Naive thymus-derived CD8-positive, alpha-beta T cell (primary cell): ENCODE measurements around the gene ASIC3. TPM values are rescaled to one million over a fixed set of nuclear protein-coding genes. Genes with fewer than 3 reads are reported as not detected.

Source experiments
- ATAC-seq, 2 donors: fragments of 150-1000 bp; cut with Tn5 transposase in 1 of 2; sonication (Bioruptor Pico), chemical (Tn5 transposase) in 1 of 2; 1 replicate in 1 of 2; 2 replicates in 1 of 2; pipeline ENCODE4 v1.10.0; 2021; ENCODE audit warnings: mild to moderate bottlenecking in 2 of 2, moderate library complexity in 2 of 2
- POLR2A ChIA-PET: fragments of 350-600 bp; sonication (Branson Sonifier 250); formaldehyde crosslinking; loops from one replicate; lab custom pipeline; 2021; ENCODE audit warnings: antibody characterized with exemption; lab: Charles Lee
- DNase-seq, 10 donors: peaks; one replicate each; pipeline versions ENCODE4 v3.0.0 to v3.0.0-alpha.2; 2020 to 2022
- H3K27ac Mint-ChIP-seq, 10 donors: one replicate each; pipeline ENCODE4 v1.8.0; 2020 to 2022; ENCODE audit warnings: mild to moderate bottlenecking in 10 of 10, mixed read lengths in 10 of 10, moderate library complexity in 4 of 10, inconsistent platforms in 1 of 10
- H3K27me3 Mint-ChIP-seq, 5 donors: one replicate each; pipeline ENCODE4 v1.8.0; 2021 to 2022; ENCODE audit warnings: mixed read lengths in 5 of 5
- H3K36me3 Mint-ChIP-seq, 3 donors: one replicate each; pipeline ENCODE4 v1.8.0; 2020 to 2022; ENCODE audit warnings: mixed read lengths in 3 of 3, mild to moderate bottlenecking in 2 of 3, inconsistent platforms in 1 of 3
- H3K4me1 Mint-ChIP-seq, 4 donors: one replicate each; pipeline ENCODE4 v1.8.0; 2021 to 2022; ENCODE audit warnings: mixed read lengths in 4 of 4
- H3K4me3 Mint-ChIP-seq, 10 donors: one replicate each; pipeline ENCODE4 v1.8.0; 2020 to 2022; ENCODE audit warnings: mild to moderate bottlenecking in 10 of 10, mixed read lengths in 10 of 10, moderate library complexity in 6 of 10, inconsistent platforms in 1 of 10
- H3K9me3 Mint-ChIP-seq, 9 donors: one replicate each; pipeline ENCODE4 v1.8.0; 2020 to 2022; ENCODE audit warnings: mixed read lengths in 9 of 9, mild to moderate bottlenecking in 3 of 9, inconsistent platforms in 1 of 9, moderate library complexity in 1 of 9
- polyA plus RNA-seq, 3 donors: library from polyadenylated mRNA; unstranded; fragments of 300-500 nt; fragmentation: Illumina TruSeq; gene quantifications; one replicate each; pipeline ENCODE4 v1.2.3, GENCODE V29; 2021
- total RNA-seq, 8 experiments: library from RNA in 2 of 8; stranded (reverse) in 2 of 8; gene quantifications; one replicate each; pipeline ENCODE4 v1.2.3 and lab custom pipeline; 2021 to 2026

Gene ASIC3
- total and polyA plus RNA-seq, 5 experiments from 2014 or later = 13.5 TPM; not detected in 3

DNA sequence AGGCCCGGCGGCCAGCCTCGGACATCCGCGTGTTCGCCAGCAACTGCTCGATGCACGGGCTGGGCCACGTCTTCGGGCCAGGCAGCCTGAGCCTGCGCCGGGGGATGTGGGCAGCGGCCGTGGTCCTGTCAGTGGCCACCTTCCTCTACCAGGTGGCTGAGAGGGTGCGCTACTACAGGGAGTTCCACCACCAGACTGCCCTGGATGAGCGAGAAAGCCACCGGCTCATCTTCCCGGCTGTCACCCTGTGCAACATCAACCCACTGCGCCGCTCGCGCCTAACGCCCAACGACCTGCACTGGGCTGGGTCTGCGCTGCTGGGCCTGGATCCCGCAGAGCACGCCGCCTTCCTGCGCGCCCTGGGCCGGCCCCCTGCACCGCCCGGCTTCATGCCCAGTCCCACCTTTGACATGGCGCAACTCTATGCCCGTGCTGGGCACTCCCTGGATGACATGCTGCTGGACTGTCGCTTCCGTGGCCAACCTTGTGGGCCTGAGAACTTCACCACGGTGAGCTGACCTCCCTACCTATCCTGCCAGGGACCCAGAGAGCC lies 656 bp downstream of the ASIC3 start:
- H3K4me1 Mint-ChIP-seq = peaks cover 7 to 14% (median 12%) of the 10 kb centered on the region in 4 donors
- DNase-seq (no peak), ATAC-seq (no peak)
- POLR2A ChIA-PET = no interaction called here
- H3K27ac Mint-ChIP-seq = peak overlapping the region in 1 of 10 donors; percentile 55
- peaks cover 0 to 4% (median 0%) of the 10 kb centered on the region in 5 donors for H3K27me3 Mint-ChIP-seq
- H3K9me3 Mint-ChIP-seq = no peaks in the 10 kb centered on the region
- no peak overlapping the region for H3K4me3 Mint-ChIP-seq
- H3K36me3 Mint-ChIP-seq = peaks cover 0 to 12% (median 0%) of the 10 kb centered on the region in 3 donors

DNA sequence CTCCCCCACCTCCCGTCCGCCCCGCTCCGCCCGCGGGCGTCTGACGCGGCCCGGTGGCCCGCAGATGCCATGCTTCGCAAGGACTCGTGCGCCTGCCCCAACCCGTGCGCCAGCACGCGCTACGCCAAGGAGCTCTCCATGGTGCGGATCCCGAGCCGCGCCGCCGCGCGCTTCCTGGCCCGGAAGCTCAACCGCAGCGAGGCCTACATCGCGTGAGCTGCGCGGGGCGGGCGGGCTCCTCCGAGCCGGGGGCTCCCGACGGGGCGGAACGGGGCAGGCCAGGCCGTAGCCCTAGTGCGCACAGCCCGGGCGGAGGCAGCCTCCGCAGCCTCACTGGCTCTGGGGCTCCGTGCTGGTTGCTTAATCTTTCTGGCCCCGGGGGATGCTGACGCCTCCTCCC lies 2.8 kb downstream of the ASIC3 start:
- peaks cover 7 to 21% (median 12%) of the 10 kb centered on the region in 4 donors for H3K4me1 Mint-ChIP-seq
- peak; percentile 90 to 93 for ATAC-seq
- no peaks in the 10 kb centered on the region for H3K9me3 Mint-ChIP-seq
- DNase-seq = peak; percentile 26 to 79 (median 62)
- H3K36me3 Mint-ChIP-seq = no peaks in the 10 kb centered on the region
- H3K4me3 Mint-ChIP-seq = no peak overlapping the region
- POLR2A ChIA-PET = interaction anchor here (0.8 to 1.0 kb wide), 5 partner anchors 23 to 43 kb away, joined by 3 to 4 read pairs (median 3); partner anchors contain the start of gene ABCB8
- H3K27ac Mint-ChIP-seq = no peak overlapping the region
- peaks cover 0 to 5% (median 0%) of the 10 kb centered on the region in 5 donors for H3K27me3 Mint-ChIP-seq

DNA sequence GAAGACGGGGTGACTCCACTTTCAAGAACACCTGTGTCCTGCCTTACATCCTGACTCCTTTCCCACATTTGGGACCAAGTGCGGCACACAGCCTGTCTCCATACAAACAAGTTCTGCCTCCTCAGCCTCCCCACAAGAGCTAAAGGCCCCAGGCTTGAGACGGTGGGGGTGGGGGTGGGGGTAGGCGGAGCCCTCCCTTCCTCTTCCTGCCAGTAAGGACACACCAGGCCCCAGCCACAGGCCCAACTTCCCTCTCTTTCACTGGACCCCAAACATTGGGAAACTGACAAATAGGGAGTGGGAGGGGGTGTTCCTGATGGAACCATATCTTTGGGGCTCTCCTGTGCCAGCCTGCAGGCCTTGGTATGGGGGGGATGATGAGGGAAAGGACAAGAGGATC lies 4.8 kb downstream of the ASIC3 start:
- H3K4me3 Mint-ChIP-seq = peak overlapping the region in 1 of 10 donors; percentile 38
- H3K9me3 Mint-ChIP-seq = no peaks in the 10 kb centered on the region
- H3K4me1 Mint-ChIP-seq = peaks cover 13 to 32% (median 26%) of the 10 kb centered on the region in 4 donors
- ATAC-seq (no peak), DNase-seq (no peak)
- H3K36me3 Mint-ChIP-seq = no peaks in the 10 kb centered on the region
- peaks cover 0 to 5% (median 0%) of the 10 kb centered on the region in 5 donors for H3K27me3 Mint-ChIP-seq
- POLR2A ChIA-PET = interaction anchor here (0.7 kb wide), 1 partner anchor 34 kb away, joined by 3 read pairs; no protein-coding TSS in a partner anchor
- no peak overlapping the region for H3K27ac Mint-ChIP-seq

DNA sequence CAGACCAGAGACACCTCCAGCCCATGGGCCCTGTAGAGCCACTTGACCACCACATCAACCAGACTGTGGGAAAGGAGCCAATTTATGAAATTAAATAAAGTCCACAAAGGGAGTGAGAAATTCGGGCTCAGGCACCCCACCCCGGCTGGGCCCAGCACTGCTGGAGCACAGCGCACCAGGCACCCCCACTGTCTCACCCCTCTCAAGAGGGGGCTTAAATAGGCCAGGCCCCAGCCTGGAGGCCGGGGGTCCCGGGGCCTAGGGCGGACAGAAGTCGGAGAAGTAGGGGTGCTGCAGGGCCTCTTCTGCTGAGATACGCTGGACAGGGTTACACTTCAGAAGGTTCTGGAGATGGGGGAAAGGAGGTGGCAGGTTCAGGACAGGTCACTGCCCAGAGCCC lies 5.4 kb downstream of the ASIC3 start:
- Mint-ChIP-seq H3K4me3 (peak overlapping the region in 1 of 10 donors; percentile 22), H3K36me3 (no peaks in the 10 kb centered on the region), H3K27me3 (peaks cover 0 to 5% (median 0%) of the 10 kb centered on the region in 5 donors), H3K9me3 (no peaks in the 10 kb centered on the region), H3K27ac (no peak overlapping the region), H3K4me1 (peaks cover 17 to 37% (median 31%) of the 10 kb centered on the region in 4 donors)
- DNase-seq = no peak
- ATAC-seq = no peak
- POLR2A ChIA-PET = no interaction called here

DNA sequence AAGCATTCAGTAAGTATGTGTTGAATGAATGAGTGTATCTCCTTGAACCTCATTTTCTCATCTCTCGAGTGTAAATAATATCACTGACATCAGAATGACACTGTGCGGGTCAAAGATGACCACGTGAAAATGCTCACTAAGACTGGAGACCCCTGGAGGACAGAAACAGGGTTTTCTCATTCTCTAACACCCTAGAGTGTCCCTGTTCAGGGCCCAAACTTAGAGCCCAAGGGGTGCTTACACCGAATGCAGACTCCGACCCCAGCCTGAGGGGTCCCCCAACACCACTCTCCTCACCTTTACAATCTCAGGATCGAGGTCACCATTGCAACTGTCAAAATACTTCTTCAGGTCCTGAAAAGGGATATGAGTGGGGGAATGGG lies 7.9 kb downstream of the ASIC3 start:
- DNase-seq (no peak), ATAC-seq (no peak)
- no peaks in the 10 kb centered on the region for H3K36me3 Mint-ChIP-seq
- peaks cover 0 to 5% (median 0%) of the 10 kb centered on the region in 5 donors for H3K27me3 Mint-ChIP-seq
- H3K27ac Mint-ChIP-seq = no peak overlapping the region
- peak overlapping the region; percentile 59 to 97 (median 94) for H3K4me3 Mint-ChIP-seq
- peaks cover 15 to 52% (median 48%) of the 10 kb centered on the region in 4 donors for H3K4me1 Mint-ChIP-seq
- H3K9me3 Mint-ChIP-seq = no peaks in the 10 kb centered on the region
- POLR2A ChIA-PET = interaction anchor here (0.6 to 5.2 kb wide), 4 partner anchors 16 to 651 kb away, joined by 3 to 42 read pairs (median 4); partner anchors contain the start of genes ABCB8 and FASTK

DNA sequence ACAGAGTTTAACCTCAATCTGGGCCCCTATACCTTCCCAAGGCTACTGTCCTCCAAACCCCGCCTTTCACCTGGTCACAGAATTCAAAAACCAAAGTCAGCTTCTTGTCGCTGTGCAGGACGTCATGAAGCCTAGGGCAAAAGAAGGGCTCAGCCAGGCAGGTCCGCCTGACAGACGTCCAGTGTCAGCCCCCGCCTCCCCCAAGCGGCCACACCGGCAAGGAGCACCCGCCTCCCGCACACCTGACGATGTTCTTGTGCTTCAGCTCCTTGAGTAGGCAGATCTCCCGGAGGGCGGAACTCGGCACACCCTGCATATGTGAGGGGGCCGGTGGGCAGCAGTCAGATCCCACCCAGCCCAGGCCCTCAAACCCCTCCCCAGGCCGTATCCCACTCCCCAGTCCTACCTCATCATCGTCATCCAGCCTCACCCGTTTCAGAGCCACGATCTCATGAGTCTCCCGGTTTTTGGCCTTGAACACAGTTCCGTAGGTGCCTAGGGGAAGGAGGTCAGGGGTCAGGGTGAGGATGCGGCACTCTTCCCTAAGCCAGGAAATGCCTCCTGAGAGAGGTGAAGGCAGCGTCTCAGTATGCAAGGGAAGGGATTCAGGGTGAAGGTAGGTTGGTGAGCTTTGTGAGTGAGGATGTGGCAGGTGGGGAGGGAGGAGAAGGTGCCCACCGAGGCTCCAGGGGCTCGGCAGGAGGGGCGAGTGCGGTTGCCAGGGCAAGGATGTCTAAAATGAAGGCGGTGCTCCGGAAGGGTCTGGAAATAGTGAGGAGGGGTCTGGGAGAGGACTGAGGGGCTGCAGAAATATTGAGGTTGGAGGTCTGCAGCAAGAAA lies 8.6 kb downstream of the ASIC3 start:
- Mint-ChIP-seq H3K27ac (peak overlapping the region in 8 of 10 donors; percentile 31 to 97 (median 86)), H3K4me1 (peaks cover 21 to 58% (median 51%) of the 10 kb centered on the region in 4 donors), H3K9me3 (no peaks in the 10 kb centered on the region), H3K27me3 (peaks cover 0 to 4% (median 0%) of the 10 kb centered on the region in 5 donors), H3K36me3 (no peaks in the 10 kb centered on the region), H3K4me3 (peak overlapping the region; percentile 88 to 97 (median 94))
- DNase-seq = no peak
- POLR2A ChIA-PET = interaction anchor here (0.8 to 5.2 kb wide), 6 partner anchors 22 to 60 kb away, joined by 3 to 42 read pairs (median 22); partner anchors contain the start of genes ABCB8, AGAP3, FASTK and TMUB1
- no peak for ATAC-seq

DNA sequence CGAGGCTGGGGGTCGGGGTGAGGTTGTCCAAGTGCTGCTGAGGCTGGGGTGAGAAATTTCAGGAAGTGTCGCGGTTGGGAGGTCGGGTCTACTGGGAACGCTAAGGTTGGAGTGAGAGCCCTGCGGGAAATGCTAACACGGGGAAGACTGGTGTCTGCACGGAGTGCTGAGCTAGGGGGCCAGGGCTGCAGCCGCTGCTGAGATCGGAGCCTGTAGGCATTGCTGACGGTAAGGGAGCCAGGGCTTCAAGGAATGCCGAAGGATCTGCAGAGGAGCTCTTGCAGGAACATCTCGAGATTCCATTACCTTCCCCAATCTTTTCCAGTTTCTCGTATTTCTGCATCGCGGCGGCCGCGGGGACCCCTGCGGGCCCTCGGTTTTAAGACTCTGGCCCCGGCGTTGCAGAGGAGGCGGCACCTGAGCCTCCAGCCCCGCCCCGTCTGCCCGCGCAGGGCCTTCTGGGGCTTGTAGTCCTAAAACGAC lies 9.2 kb downstream of the ASIC3 start, which contains the start of gene CDK5:
Gene CDK5, minus strand, starts transcription at position 392 of the 483 bp plus-strand sequence. Its CDS starts 49 bp downstream, at position 343.
- peak within 1 kb of the TSS; percentile 85 to 98 (median 96) for H3K27ac Mint-ChIP-seq
- no peaks in the 10 kb centered on the region for H3K36me3 Mint-ChIP-seq
- no peaks in the 10 kb centered on the region for H3K9me3 Mint-ChIP-seq
- peaks cover 21 to 56% (median 49%) of the 10 kb centered on the region in 4 donors for H3K4me1 Mint-ChIP-seq
- DNase-seq (no peak), ATAC-seq (peak; percentile 6 to 13)
- peak within 1 kb of the TSS; percentile 88 to 97 (median 94) for H3K4me3 Mint-ChIP-seq
- peaks cover 0 to 3% (median 0%) of the 10 kb centered on the region in 5 donors for H3K27me3 Mint-ChIP-seq
- POLR2A ChIA-PET = interaction anchor here (1.0 to 5.2 kb wide), 5 partner anchors 22 to 60 kb away, joined by 3 to 42 read pairs (median 23); partner anchors contain the start of genes ABCB8, AGAP3, FASTK and TMUB1

DNA sequence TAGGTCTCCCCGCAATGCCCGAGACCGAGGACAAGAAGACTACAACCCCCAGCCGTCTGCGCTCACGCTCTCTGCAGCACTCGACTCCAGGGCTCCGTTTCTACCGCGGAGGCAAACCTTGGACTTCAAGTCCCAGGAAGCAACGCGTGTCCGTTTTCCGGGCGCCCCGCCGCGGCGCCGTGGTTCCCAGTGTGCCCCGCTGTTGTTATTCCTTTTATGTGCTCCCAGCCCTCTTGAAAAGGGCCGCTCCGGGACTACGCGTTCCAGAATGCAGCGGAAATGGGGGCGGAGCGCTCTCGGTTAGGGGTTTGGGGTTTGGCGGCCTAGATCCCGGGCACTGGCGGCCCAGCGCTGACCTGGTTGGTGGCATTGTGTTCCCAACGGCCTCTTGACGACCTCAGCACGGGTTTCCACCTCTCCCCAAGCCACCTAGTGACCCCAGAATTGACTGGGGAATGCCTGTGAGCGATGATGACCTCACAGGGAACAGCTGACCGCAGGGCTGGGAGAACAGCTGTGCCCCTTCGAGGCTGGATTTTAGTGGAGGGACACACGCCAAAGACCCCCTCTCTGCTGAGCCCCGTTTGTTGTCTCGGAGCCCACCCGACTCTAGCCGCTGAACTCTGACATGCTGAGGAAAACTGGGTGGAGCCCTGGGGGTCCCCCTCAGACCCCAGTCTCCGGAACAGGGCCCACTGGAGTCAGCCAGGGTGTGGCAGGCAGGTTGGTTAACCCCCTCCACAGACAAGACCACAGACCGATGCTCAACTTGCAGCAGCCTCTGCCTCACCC lies 9.9 kb downstream of the ASIC3 start:
- ATAC-seq (peak; percentile 91), DNase-seq (peak; percentile 91 to 99 (median 98))
- Mint-ChIP-seq H3K4me3 (peak overlapping the region; percentile 88 to 97 (median 94)), H3K27me3 (peaks cover 0 to 1% (median 0%) of the 10 kb centered on the region in 5 donors), H3K36me3 (peaks cover 0 to under 1% (median 0%) of the 10 kb centered on the region in 3 donors), H3K4me1 (peaks cover 18 to 51% (median 44%) of the 10 kb centered on the region in 4 donors), H3K9me3 (no peaks in the 10 kb centered on the region), H3K27ac (peak overlapping the region; percentile 85 to 98 (median 96))
- POLR2A ChIA-PET = interaction anchor here (0.6 to 5.2 kb wide), 8 partner anchors 21 to 689 kb away, joined by 3 to 42 read pairs (median 12); partner anchors contain the start of genes ABCB8, AGAP3, ATG9B and FASTK

DNA sequence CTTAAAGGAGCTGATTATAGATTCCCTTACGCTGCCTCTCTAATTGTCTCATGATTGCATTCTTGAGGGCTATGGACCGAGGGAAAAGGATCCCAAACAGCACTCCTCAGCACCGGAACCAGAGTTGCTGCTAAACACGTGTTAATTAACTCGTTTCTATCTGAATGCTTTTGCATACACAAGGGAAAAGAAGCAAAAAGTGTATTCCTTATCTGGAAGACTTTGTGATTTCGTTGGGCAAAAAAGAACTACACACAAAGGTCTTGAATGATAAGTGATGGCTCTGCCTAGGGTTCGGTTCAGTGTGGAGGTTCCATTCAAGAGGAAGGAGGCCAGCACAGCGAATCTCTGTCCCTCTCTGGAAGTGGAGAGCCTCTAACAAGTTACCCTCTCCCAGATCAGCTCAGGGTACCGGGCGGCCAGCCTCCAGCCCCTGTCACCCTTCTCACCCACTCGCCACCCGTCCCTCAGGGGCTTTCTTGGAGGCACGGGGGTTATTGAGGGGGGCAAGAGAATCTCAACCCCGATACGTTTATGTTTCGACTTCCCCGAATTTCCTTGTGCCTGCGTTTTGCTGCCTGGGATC lies 10.5 kb downstream of the ASIC3 start:
- Mint-ChIP-seq H3K4me1 (peaks cover 17 to 53% (median 42%) of the 10 kb centered on the region in 4 donors), H3K4me3 (peak overlapping the region; percentile 88 to 97 (median 94)), H3K9me3 (no peaks in the 10 kb centered on the region), H3K27ac (peak overlapping the region; percentile 85 to 98 (median 96)), H3K36me3 (peaks cover 0 to 3% (median 0%) of the 10 kb centered on the region in 3 donors), H3K27me3 (peaks cover 0 to 1% (median 0%) of the 10 kb centered on the region in 5 donors)
- ATAC-seq (no peak), DNase-seq (peak in 1 of 10 donors; percentile 13)
- POLR2A ChIA-PET = interaction anchor here (0.6 to 5.2 kb wide), 8 partner anchors 20 to 690 kb away, joined by 3 to 42 read pairs (median 12); partner anchors contain the start of genes ABCB8, AGAP3, ATG9B and FASTK

DNA sequence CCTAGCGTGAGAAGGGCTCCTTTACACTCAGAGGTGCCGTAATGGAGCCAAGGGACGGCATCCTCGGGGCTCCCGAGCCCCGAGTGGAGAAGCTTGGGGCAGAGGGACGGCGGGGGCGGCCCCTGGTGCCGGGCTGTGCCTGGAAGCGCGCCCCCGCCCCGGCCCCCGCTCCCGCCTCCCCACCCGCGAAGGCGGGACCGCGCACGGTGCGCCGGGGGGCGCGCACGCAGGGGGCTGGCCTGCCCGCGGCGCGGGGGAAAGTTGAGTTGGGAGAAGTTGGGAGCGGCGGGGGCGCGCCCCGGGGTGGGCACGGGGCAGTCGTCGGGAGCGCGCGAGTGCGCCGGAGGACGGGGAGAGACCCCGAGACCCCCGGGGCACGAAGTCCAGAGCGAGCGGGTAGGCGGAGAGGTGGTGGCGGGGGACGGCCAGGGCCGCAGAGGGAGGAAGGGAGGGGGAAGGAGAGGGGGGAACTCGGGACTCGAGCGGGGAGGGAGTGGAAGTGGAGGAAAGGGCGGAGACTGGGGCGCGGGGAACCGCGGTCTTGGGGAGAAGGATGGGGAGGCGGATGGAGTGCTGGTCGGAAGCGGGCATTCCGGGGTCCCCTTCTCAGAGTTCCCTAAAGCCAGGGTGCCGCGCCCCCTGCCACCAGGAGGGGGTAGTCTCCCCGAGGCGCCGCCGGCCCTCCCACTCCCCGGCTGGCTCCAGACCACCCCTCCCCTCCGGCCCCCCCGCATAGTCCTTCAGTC lies 11.2 kb downstream of the ASIC3 start, which contains the start of gene SLC4A2:
Gene SLC4A2, plus strand, starts transcription at position 223 of the 746 bp plus-strand sequence. CDS start 2,399 bp downstream, outside the sequence.
- Mint-ChIP-seq H3K4me3 (peak within 1 kb of the TSS; percentile 88 to 97 (median 94)), H3K36me3 (peaks cover 0 to 6% (median 0%) of the 10 kb centered on the region in 3 donors), H3K9me3 (no peaks in the 10 kb centered on the region), H3K4me1 (peaks cover 17 to 48% (median 42%) of the 10 kb centered on the region in 4 donors), H3K27me3 (no peaks in the 10 kb centered on the region), H3K27ac (peak within 1 kb of the TSS; percentile 85 to 98 (median 96))
- ATAC-seq = peak in 1 of 2 donors; percentile 4
- peak; percentile 52 to 79 (median 70) for DNase-seq
- POLR2A ChIA-PET = interaction anchor here (1.0 to 5.2 kb wide), 6 partner anchors 20 to 49 kb away, joined by 3 to 42 read pairs (median 14); partner anchors contain the start of genes ABCB8, AGAP3, FASTK and TMUB1
